22Rv1 (cell line): Measurements from ENCODE around the gene TMEM87A.
"Not testable (repeated sequence)": the region's sequence is repeated elsewhere in the genome, so short reads cannot be mapped to it uniquely, and the experiment has no call there.

ENCODE experiments used
- CTCF ChIP-seq: fragments of 450-650 bp; IDR thresholded peaks from 2 replicates; pipeline ENCODE4 v1.5.1; 2017; ENCODE audit warnings: mild to moderate bottlenecking
- ZFX ChIP-seq: fragments of 450-650 bp; IDR thresholded peaks from 2 replicates; pipeline ENCODE4 v1.6.1; 2017; ENCODE audit warnings: antibody characterized with exemption, borderline replicate concordance

- TF ChIP-seq CTCF, ZFX: not testable (repeated sequence)
These were observed 43.1 kb upstream of the TMEM87A start for GRCh38 chr15:42316282-42316805.
